Measurements from ENCODE around the gene PRPS1L1. TPM values are rescaled to one million over a fixed set of nuclear protein-coding genes. Genes with fewer than 3 reads are reported as not detected.

The PRPS1L1 gene
- total RNA-seq, 1 donor from 2014 or later: not detected

DNA sequence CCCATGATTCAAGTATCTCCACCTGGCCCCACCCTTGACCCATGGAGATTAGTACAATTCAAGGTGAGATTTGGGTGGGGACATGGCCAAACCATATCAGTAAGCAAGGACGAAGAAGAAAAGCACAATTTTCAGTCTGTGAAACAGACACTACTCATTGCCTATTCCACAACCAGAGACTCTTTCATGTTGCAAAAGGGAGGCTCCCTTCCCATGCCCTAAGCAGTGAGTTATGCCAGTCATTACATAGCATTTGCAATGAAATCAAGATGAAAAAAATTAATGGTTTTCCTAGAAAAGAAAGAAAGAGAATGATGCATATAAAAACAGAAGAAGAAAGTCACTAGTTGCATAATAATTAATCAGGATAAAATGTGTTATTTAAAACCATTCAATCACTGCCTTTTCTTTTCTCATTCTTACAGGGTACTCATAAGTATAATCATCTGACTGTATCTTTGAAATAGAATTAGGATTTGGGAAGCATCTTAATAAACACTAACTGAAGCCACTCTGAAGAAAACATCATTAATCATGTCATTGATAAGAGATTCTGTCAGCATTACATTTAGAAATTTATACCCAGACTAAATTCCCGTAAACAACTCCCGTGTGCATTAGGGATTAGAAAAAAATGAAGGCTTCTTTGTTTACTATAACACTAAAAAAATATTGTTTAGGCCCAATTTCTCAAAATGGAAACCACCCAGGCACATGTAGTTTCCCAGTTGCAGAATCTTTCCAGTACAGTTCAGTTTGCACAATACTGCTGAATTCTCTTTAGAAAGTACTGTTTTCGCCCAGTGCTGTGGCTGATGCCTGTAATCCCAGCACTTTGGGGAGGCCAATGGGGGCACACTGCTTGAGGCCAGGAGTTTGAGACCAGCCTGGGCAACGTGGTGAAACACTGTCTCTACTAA is 9.1 kb downstream of the PRPS1L1 start:
- ATAC-seq: no peak
- intact Hi-C loops (cut with micrococcal nuclease): loop anchor here (2.0 kb wide), 1 partner anchor 40 kb away; no protein-coding TSS in a partner anchor
- DNase-seq: no peak

DNA sequence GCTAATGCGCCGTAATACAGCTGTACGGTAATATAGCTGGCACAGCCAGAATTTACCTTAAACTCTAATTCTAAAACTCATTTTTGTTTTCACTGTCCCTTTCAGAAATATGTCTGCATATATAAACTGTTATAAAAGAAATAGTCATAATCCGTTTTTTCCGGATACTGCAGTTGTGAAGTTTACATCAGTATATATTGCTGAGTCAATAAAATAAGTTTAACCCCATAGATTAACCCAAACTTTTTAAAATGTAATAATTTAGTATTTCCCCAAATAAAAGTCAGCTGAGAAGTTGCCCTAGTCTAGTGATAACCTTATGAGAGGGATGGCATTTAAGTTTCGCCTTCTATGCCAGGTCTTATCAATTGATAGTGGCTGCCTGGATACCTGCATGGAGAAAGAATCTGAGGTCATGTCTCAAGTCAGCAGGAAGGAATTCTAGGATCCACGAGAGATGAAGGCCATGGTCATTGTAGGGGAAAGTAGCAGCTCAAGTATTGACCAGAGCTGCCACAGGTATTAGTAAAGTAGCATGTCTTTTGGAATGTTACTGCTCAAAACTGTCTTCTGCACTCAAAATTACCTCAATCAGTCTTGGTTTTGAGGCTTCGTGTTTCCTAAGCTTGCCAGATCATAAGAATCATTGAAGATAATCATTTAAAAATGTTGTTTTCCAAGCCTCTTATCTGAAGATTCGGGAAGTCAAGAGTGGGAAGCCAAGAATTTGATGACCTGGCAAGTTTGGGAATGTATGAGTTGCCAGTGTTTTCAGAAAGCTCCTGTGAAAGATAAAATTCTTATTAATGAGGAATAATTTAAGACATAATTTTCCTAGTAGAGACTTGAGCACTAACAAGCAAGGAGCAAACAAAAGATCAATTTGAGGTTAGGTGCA is 10.8 kb downstream of the PRPS1L1 start:
- DNase-seq: no peak
- intact Hi-C loops (cut with micrococcal nuclease): no loop called here
- ATAC-seq: no peak

DNA sequence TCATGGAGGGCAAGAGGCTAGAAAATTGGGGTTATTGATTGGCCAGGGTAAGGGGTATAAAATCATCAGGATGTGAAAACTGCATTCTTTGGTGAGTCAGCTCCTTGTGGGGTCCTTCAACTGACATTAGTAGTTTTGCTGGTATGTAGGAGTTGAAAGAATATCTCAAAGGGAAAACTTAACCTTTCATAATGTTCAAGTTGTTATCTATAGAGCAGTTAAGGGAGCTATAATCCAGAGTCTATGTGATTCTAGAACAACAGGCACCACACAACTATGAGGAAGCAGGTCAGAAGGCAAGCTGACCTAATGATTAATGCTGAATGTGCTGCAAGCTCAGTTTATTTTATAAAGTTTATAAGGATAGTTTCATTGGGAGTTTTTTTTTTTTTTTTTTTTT is 13.7 kb downstream of the PRPS1L1 start:
- ATAC-seq (no peak), DNase-seq (no peak)
- intact Hi-C loops (cut with micrococcal nuclease): no loop called here

DNA sequence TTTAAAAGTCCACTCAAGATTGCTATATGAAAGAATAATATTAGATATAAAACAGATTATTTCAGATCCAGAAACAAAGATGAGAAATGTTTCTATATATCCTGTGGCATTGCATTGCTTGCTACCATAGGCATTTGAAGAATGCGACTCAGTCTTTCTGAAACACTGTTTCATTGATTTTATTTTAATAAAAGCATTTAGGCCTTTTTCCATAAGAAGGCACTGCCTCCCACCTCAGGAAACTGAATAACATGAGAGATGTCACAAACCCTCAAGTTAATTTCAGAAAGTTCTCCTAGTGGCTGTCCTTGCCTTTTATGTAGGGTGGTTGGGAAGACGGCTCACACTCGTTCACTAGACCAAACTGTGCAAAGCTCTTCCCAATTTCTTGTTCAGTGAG is 23.3 kb downstream of the PRPS1L1 start:
- intact Hi-C loops (cut with micrococcal nuclease): no loop called here
- no peak for DNase-seq
- ATAC-seq: no peak

DNA sequence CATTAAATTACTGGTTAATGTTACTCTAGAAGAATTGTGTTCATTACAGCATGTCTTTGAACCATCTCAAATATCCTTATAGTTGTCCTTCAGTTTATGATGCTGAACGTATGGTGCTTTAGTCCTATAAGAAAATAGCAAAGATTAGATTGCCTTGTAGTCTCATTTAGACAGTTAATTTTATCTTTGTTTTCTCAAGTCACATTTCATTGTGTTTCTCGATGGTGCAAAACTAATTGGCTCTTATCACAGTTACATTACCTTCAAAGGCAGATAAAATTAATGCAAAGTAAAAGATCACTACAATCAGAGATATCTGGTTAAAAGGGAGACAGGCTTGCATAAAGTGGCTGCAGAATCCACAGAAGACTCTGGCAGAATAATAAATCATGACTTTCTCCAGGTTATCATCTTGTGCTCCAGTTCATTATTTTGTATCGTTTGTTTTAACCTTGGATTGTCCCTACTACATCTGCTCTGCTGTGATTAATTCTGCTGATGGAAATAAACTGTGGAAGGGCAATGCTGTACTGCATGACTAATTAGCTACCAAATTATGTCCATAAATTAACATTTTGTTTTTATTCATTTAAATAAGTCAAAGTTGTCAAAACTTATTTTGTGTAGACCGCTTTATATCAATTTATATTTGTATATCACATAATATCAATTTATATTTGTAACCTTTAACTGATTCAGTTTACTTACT is 24.2 kb downstream of the PRPS1L1 start:
- intact Hi-C loops (cut with micrococcal nuclease): no loop called here
- DNase-seq (no peak), ATAC-seq (no peak)

DNA sequence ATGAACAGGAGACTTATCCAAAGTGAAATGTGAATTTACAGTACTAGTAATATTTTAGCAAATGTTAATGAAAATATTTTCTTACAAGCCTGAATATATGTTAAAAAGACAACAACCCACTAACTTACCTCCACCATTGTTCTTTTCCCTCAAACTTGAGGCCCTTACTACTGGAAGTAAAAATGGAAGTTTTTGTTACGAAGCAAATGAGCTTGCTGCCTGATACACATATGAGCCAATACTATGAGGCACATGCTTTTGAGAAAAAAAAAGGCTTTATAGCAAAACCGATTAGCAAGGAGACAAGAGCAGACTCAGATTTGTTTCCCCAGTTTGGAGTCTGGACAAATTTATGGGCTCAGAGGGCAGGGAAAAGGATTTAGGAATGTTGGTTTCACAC is 29.0 kb downstream of the PRPS1L1 start:
- ATAC-seq: no peak
- intact Hi-C loops (cut with micrococcal nuclease): no loop called here
- DNase-seq: no peak

DNA sequence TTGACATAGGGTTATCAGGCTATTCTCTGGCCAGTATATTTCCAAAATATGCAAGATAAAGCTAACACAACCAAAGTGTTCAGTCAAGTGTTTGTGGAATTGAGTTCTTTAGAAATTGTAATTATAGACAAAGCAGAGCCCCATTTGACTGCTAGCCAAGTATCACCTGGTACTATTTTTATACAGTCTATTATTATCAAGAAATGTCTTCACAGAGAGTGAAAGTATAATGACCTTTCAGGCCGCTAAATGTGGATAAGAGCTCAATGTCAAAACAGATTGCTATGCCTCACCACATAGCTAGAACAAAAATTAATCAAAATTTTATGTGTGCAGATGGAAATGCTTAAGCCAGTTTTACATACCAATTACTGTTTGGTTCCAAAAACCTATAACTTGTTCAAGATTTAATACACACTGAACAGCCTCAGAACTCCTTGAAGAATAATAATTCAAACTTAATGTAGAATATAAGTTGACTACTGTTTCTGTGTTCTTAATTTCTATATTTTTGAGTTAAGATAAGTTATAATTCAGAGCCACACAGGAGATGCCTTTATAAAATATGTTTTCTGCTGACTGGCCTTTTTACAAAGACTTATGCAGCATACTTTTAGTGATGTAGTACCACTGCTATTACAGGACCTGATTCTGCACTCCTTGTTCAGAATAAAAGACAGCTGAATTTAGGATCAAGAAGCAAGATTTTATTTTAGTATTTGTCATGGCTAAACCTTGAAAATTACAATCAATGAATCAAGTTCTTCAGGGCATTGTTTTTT is 31.0 kb downstream of the PRPS1L1 start:
- intact Hi-C loops (cut with micrococcal nuclease): no loop called here
- ATAC-seq: peak; percentile 85

DNA sequence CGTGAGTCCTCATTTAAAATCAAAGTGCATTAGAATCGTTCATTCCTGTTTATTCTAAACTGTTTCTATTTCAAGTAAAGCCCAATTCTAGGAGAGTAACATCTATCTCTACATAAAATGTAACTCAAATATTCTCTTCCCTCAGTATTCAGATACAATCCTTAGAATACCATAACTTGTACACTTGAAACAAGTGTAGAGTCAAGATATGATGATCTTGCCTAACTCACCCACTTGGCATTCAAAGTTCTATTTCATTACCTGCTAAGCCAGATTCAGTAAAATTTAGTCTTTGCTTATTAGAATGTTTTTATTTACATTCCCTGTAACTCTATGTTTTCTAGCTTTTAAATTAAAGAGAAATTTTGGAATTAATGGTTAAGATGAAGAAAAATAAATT is 31.6 kb downstream of the PRPS1L1 start:
- intact Hi-C loops (cut with micrococcal nuclease): no loop called here
- no peak for DNase-seq
- ATAC-seq: no peak

More for the DNA sequence above, 31.0 kb downstream of the PRPS1L1 start:
- no peak for DNase-seq

DNA sequence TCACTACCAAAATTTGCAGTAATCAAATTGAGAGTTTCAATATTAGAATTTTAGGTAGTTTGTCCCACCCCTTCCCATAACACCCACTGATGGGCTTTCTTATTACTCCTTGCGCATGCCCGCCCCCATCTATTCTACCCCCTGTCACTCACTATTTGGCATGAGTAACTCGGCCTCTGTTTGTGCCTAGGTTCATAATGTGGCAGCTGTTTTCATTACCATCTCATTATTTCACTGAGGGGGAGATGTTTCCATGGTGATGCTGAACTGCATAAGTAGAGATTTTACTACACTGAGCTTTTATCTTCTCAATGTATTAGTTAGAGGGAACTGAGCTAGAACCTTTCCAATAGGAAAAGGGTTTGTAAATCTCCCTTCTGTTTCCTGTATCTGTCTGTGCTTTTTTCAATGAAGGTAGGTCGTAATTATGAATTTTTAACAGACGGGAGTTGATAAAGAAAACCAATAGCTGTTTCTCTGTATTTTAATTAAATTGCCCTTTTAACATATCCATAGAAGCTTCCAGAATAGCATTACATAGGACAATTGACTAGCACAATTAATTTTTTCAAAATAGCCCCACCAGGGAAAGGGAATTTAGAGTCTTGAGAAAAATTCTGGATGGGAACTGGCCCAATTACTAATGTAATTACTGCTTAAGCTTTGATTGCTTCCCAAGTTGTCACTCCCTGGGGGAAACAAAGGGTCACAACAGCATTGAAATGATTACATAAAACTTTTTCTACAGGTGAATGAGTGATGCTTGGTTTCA is 33.4 kb downstream of the PRPS1L1 start:
- no peak for ATAC-seq
- DNase-seq: no peak
- intact Hi-C loops (cut with micrococcal nuclease): no loop called here

DNA sequence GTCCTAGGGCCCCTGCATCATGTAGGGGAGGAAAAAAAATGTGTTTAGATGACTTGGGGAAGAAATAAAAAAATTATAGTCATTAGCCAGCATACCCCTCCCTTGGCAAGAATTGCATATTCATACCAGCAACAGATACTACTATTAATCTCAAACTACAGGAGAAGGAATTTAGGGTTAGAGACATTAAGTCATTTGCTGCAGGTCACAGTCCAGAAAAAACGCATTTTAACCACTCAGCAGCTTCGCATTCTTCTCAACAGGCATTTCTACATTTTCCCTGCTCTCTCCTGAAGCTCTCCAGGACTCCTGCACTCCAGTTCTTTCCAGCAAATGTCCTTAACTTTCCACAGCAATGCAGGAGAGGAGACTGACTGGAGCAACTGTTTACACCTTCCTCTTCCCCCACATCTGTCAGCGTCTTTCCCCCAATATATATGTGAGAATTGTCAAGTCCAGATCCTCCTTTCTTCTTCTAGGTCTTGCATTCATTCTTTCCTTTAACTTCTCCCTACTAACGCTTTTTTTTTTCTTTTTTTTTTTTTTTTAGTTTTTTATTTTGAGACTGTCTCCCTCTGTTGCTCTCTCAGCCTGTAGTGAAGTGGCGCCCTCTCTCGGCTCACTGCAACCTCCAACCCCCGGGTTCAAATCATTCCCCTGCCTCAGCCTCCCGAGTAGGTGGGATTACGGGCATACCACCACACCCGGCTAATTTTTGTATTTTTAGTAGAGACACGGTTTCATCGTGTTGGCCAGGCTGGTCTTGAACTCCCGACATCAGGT is 35.6 kb downstream of the PRPS1L1 start:
- DNase-seq (no peak), ATAC-seq (no peak)
- intact Hi-C loops (cut with micrococcal nuclease): no loop called here

DNA sequence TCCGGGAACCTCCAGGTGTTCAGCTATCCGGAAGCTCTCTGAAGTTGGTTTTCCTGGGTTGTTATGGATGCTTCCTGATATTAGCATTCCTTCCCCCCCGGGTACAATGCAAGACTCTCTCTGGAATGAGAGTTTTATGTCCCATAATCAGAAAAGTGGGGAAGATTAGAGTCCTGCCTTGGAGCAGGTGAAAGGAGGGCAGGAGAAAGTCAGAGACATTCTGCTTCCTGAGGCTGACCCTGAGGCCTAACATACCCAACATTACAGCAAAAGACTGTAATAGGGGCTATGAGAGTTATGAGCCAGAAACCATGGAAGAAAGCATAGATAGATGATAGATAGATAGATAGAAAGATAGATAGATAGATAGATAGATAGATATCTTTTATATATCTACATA is 36.9 kb downstream of the PRPS1L1 start:
- intact Hi-C loops (cut with micrococcal nuclease): no loop called here
- DNase-seq (no peak), ATAC-seq (no peak)

DNA sequence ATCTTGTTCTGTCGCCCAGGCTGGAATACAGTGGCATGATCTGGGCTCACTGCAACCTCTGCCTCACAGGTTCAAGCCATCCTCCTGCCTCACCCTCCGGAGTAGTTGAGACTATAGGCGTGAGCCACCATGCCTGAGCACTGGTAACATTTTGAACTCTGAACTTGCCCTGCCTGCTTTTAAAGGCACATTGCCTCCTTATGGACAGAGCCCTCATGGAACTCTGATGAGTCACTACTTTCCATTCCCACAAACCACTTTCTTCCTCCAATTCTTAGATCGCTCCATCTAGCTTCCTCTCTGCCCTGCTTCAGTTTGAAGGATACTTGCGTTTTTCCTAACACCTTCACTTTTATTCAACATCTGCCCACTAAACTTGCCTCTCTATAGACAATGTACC is 38.1 kb downstream of the PRPS1L1 start:
- DNase-seq: no peak
- intact Hi-C loops (cut with micrococcal nuclease): loop anchor here (10.0 kb wide), 1 partner anchor 355 kb away; no protein-coding TSS in a partner anchor
- no peak for ATAC-seq

DNA sequence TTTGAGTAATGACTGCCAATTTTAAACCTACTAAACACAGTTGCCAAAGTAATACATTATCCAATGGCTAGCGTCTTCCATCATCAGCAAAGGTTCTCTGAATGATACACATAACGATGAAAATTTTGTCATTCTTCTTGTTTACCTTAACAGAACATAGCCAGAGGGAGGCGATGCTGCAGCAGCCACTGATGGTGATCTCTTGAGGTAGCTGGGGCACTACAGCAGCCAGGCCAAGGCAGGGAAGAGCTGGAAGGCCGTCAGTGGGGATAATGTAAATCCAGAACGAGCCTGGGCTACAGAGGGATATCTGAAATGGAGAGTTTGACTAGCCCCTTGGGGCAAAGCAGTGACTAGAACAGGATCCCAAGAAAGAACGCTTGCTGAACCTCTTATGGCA is 38.8 kb downstream of the PRPS1L1 start:
- ATAC-seq: no peak

DNA sequence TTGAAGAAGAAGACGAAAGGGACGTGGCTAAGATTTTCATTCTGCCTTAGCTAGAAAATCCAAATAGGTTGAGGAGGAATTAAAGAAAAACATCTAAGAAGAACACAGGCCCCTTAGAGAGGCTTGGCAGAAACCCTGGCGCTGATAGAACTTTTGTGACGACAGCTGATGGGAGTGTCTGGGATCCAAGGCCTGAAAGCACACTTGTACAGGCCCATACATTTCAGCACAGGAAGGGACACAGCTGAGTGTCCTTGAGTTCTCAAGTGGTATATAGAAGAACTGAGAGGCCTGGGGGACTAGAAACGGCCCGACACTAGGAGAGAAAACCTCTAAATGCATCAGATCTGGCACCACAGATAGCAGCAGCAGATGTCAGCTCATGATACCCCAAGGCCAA is 39.5 kb downstream of the PRPS1L1 start:
- ATAC-seq (peak; percentile 68), DNase-seq (no peak)
- intact Hi-C loops (cut with micrococcal nuclease): loop anchor here (10.0 kb wide), 1 partner anchor 357 kb away; no protein-coding TSS in a partner anchor

More for the DNA sequence above, 38.8 kb downstream of the PRPS1L1 start:
- no peak for DNase-seq
- intact Hi-C loops (cut with micrococcal nuclease): loop anchor here (10.0 kb wide), 1 partner anchor 356 kb away; no protein-coding TSS in a partner anchor

DNA sequence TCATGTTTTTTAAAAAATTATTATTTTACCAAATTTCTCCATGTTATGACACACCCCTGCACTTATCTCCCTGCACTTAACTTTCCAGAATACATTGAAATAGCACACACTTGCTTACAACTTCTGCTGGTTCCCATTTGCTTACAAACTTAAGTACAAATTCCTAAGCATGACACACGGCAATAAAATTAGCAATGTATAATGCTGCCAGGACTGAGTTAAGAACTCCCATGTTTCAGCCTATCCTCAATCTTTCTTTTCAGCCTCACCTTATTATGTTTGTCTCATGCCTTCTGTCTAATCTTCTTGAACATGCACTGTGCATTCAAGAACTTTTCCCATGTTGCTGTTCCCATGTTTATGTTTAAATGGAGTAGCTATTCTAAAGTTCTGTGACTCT is 40.8 kb downstream of the PRPS1L1 start:
- ATAC-seq (peak; percentile 76), DNase-seq (no peak)
- intact Hi-C loops (cut with micrococcal nuclease): loop anchor here (10.0 kb wide), 1 partner anchor 358 kb away; no protein-coding TSS in a partner anchor

DNA sequence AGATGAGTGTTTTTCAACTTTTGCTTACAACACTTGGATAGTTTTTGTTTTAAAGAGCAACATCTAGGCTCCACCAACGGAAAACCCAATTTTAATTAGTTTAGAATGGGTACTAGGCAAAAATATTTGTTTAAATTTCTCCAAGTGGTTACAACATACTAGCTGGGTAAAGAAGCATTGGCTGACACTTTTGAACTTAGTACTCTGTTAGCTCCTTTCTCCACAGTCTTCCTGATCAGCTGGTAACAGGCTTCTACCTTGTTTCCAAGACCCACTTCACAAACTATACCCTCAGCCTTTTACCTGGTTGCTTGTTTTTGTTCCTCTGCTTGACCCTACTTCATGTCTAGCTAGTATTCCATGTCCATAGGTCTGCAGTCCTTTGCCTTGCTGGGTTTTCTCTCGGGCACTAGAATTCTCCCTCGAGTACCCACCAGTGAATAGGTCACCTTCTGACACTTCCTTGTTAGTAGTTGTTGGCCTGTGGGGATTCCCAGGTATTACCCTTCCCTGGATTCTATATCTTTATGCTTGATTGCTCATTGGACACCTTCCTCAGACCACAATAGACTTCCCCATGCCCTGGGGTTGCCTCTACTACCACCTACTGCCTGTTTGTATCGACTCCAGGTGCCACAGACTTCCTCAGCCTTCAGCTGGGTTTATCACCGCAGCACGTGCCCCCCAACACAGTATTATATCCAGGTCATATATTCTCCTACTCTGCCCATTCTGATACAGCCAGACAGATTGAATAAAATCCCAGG is 42.0 kb downstream of the PRPS1L1 start:
- no peak for ATAC-seq
- intact Hi-C loops (cut with micrococcal nuclease): loop anchor here (10.0 kb wide), 1 partner anchor 359 kb away; no protein-coding TSS in a partner anchor
- DNase-seq: no peak
